ENCODE measurements around the gene KCNJ8.
"Not testable (repeated sequence)": the region's sequence is repeated elsewhere in the genome, so short reads cannot be mapped to it uniquely, and the experiment has no call there.

Gene KCNJ8

DNA sequence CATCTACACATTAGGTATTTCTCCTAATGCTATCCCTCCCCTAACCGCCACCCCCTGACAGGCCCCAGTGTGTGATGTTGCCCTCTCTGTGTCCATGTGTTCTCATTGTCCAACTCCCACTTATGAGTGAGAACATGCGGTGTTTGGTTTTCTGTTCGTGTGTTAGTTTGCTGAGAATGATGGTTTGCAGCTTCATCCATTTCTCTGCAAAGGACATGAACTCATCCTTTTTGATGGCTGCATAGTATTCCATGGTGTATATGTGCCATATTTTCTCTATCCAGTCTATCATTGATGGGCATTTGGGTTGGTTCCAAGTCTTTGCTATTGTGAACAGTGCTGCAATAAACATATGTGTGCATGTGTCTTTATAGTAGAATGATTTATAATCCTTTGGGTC is 8.2 kb upstream of the KCNJ8 start:
- not testable (repeated sequence) for DNase-seq

GRCh38 chr12:21780786-21781185 is 6.3 kb upstream of the KCNJ8 start:
- no peak for DNase-seq

DNA sequence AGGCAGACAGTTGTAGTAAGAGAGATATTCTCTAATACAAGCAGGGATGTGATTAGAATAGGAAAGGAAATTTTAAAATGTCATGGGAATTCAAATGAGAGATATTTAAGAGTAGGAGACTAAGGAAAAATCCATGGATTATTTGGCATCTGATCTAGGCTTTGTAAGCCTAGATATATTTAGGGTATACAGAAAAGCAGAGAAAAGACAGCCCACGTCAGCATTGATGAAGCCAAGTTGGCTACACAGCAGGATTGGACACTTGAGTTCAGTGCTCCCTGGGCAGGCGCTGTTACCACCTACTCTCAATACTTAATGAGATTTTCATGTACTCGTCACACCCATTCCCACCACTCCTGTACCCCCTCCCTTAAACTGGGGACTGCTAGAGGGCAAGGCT is 1.7 kb upstream of the KCNJ8 start:
- no peak for DNase-seq

GRCh38 chr12:21775133-21775820 is 771 bp upstream of the KCNJ8 start:
- DNase-seq, result no peak

DNA sequence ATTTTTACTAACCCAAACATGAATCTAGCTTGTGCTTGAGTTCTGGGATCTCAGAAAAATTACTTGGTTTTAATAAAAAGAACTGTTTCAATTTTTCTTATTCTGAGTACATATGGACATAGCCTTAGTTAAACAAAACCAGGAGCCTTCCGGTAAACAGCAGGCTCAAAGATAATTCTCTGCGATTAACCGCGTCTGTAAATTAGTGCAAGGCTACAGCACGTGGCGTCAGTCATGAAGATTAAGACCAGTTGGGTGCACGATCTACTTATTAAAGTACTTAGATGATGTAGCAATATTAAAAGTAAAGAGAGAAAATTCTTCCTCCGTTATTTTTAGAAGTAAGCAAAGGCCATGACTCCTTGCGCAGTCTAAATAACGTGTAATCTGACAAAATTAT is 700 bp downstream of the KCNJ8 start:
- no peak for DNase-seq

GRCh38 chr12:21773263-21773741 is 1.2 kb downstream of the KCNJ8 start:
- no peak for DNase-seq

GRCh38 chr12:21771311-21771710 is 3.2 kb downstream of the KCNJ8 start:
- no peak for DNase-seq

DNA sequence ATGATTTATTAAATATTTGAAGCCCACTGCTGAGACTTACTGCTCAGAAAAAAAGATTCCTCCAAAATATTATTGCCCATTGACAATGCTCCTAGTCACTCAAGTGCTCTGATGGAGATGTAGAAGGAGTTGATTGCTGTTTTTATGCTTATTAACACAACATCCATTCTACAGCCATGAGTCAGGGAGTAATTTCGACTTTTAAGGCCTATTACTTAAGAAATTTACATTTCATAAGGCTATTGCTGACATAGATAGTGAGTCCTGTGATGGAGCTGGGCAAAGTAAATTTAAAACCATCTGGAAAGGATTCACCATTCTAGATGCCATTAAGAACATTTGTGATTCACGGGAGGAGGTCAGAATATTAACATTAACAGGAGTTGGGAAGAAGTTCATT is 5.2 kb downstream of the KCNJ8 start:
- no peak for DNase-seq

- DNase-seq, result no peak
These were observed 8.1 kb downstream of the KCNJ8 start for GRCh38 chr12:21766403-21766802.

DNA sequence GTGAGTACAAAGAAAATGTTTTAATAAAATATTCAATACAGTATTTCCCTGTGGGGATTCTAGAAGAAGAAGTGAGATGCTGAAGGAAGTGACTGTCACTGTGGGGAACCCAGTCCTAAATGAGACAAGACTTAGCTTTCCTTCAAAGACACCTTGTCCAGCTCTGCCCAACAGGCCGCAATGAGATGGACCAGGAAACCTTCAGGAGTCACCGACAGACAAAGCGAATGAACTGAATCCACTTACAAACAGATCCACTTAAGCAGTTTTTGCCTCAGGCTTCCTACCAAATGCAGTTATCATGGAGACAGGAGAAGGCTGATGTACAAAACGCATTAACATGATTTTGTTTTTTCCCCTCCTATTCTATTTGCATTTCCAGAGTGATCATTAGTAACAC is 9.6 kb downstream of the KCNJ8 start:
- DNase-seq, result no peak

DNA sequence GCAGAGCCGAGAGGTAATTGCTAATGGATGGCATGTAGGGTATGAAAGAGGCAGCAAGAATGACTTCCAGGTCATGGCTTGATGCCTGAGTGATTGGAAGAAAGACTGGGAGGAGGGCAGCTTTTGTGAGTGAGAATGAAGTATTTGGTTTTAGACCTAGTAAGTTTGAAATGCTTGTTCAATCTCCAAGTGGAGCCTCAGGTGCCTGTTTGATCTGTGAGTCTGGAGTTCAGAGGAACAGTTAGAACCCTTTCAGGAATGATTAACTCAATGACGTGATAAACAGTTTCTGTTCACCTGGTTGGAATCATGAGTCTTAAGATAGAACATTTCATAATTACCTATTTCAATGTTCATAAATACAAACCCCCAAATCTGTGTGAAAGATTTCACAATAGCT is 10.4 kb downstream of the KCNJ8 start:
- no peak for DNase-seq

- no peak for DNase-seq
These were observed 11.0 kb downstream of the KCNJ8 start for GRCh38 chr12:21763531-21763930.

DNA sequence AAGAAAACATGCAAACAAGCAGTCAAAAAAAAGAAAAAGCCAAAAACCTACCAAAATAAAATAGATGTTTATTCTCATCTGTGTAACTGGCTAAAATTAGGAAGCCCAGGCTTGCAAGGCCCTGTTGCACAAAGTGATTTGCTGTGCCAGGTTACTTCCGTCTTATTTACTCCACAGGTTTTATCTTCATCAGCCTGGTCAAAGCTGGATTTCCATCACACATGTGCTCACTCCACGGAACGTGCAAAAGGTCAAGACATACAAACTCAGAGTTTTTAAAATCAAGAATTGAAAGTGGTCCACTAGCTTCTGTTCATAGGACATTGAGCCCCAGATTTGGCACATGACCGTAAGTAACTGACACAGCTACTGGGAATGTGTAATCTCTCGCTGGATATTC is 14.8 kb downstream of the KCNJ8 start:
- DNase-seq, result no peak

DNA sequence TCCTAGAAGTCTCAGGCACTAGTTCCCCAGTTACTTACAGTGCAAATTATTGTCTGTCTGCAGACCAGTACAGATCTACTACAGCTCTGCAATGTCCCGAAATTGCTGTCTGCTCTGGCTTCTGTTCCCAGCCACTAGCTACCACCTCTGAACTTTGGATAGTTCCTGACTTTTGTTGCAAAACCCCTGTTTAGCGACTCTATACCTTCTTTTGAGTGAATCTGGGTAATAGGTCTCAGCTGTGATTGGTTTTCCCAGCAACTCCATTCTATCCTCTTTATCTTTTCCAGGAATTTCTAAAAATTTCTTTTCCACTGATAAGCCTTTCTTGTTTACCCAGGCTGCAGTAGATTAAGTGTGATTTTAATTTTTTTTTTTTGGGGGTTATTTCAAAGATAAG is 16.8 kb downstream of the KCNJ8 start:
- DNase-seq, result no peak

- DNase-seq, result no peak
These were observed 17.8 kb downstream of the KCNJ8 start for GRCh38 chr12:21756699-21757098.

DNA sequence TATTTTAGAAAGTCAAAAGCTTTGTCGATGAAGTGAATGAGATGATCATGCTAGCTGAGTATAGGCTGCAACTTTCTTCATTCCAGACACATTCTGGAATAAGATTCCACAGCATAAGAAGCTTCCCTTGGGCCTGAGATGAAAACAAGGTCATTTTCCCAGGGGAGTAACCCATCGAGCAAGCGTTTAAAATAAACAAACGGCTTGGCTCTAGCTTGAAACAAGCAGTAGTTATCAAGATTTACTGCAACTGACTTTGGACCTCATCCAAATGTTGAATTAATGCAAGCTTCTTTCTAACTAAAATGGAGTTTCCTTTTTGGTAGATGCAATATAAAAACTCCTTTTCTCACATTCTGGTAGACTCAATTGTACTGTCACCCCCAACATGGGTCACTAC is 23.0 kb downstream of the KCNJ8 start:
- no peak for DNase-seq

GRCh38 chr12:21745258-21745657 is 29.2 kb downstream of the KCNJ8 start:
- DNase-seq, result no peak

DNA sequence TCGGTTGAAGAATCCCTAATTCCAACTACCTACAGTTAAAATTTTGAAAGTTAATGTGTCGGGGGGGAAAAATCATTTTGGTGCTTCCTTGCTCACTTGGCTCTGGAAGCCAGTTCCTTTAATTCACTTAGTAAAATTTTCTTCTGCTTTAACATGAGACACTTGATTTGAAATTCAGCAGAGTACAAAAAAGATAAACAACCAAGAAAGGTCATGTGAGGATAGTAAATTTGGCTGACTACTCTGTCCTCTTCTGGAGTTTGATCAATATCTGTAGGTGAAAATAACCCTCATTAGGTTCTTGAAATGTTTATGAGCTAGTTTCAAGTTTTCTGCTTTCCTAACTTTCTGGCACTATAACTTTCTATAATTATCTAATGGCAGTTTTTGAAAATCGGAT is 43.4 kb downstream of the KCNJ8 start:
- DNase-seq, result no peak

DNA sequence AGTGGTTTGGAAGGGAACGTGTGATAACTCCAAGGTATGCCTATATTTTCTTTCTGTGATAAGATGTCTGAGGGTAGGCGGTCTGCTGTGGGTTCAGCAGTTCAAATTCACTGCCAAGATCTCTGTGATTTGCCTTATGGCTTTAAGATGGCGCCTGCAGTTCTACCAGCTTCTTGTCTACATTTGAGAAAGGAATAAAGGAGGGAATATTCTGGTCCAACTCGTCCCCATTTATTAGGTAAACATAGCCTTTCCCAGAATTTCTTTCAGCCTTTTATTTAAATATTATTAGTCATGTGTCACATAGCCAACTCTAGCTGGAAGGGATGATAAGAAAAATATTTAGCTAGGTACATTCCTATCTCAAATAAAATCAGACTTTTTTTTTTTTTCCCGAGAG is 48.8 kb downstream of the KCNJ8 start:
- DNase-seq, result no peak

GRCh38 chr12:21718944-21719650 is 55.4 kb downstream of the KCNJ8 start:
- DNase-seq, result no peak

DNA sequence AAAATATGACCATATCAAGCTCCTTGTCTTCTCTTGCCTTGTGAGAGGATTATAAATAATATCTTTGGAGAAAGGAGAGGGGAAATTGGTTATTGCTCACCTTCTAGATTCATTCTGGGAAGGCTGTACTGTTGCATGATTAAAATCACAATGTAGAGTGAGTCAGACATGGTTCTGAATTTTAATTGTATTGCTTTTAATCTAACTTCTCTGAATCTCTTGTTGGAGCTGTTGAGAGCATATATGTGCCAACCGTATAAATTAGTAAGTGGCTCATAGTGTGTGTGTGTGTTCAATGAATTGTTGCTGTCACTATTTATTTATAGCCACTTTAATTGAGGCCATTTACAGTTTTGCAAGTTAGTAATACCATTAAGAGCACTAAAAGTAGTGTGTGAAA is 56.1 kb downstream of the KCNJ8 start:
- DNase-seq, result no peak

GRCh38 chr12:21717767-21718166 is 56.7 kb downstream of the KCNJ8 start:
- DNase-seq, result no peak

GRCh38 chr12:21715386-21715785 is 59.1 kb downstream of the KCNJ8 start:
- DNase-seq, result no peak
